GM12878 (cell line): ENCODE data around the gene AFAP1L2. TPM values are rescaled to one million over a fixed set of nuclear protein-coding genes. Genes with fewer than 3 reads are reported as not detected.

Experiments used
- ATAC-seq: fragments of 200-7000 bp; cut with Tn5 transposase; 3 replicates; pipeline ENCODE4 v1.9.1; 2020; ENCODE audit warnings: mild to moderate bottlenecking, moderate library complexity
- BruUV-seq: library from RNA; stranded (reverse); fragments of 400-500 nt; replicated peaks from 2 replicates; lab custom pipeline; 2021; lab: Mats Ljungman, UMichigan
- CTCF ChIA-PET: fragments of 300-600 bp; sonication (Branson Sonifier 250); formaldehyde crosslinking; extraction: SDS; loops from one replicate; lab custom pipeline; 2021; ENCODE audit warnings: inconsistent platforms; lab: Yijun Ruan, JAX
- POLR2A ChIA-PET: fragments of 350-600 bp; formaldehyde crosslinking; extraction: SDS; loops from one replicate; lab custom pipeline; 2021; ENCODE audit warnings: inconsistent platforms; lab: Charles Lee
- RAD21 ChIA-PET: fragments of 300-600 bp; sonication (Branson Sonifier 250); formaldehyde crosslinking; loops from one replicate; lab custom pipeline; 2023; ENCODE audit warnings: antibody characterized with exemption; ENCODE audit not compliant: unreplicated experiment; lab: Charles Lee
- SMC1A ChIA-PET: fragments of 300-600 bp; sonication (Branson Sonifier 250); formaldehyde crosslinking; loops from one replicate; lab custom pipeline; 2023; ENCODE audit not compliant: unreplicated experiment, uncharacterized antibody; lab: Charles Lee
- DNase-seq: peaks from one replicate; pipeline ENCODE4 v3.0.0-alpha.2; 2011; ENCODE audit warnings: low read depth, low spot score
- FAIRE-seq: peaks from 3 replicates; lab custom pipeline; 2011; peaks lifted over from hg19 to GRCh38; lab: Jason Lieb, UNC
- H2AFZ ChIP-seq: 2 replicates; pipeline ENCODE4 v1.6.0; 2011; ENCODE audit warnings: low read depth, low read length, control low read depth; ENCODE audit not compliant: control insufficient read depth
- H3K27ac ChIP-seq: 2 replicates; pipeline ENCODE4 v1.5.1; 2011; ENCODE audit warnings: control low read depth; ENCODE audit not compliant: control insufficient read depth, insufficient read depth
- H3K27me3 ChIP-seq, 2 experiments: replicated peaks in 1 of 2; 2 replicates each; pipeline versions ENCODE4 v1.6.0 to v1.6.1; 2011; ENCODE audit warnings: low read length in 1 of 2; ENCODE audit not compliant: control insufficient read depth in 2 of 2, insufficient read depth in 2 of 2
- H3K36me3 ChIP-seq, 2 experiments: 2 replicates each; pipeline ENCODE4 v1.5.1; 2011; ENCODE audit warnings: low read length in 1 of 2; ENCODE audit not compliant: control insufficient read depth in 2 of 2, insufficient read depth in 2 of 2
- H3K4me1 ChIP-seq: 2 replicates; pipeline ENCODE4 v1.6.1; 2011; ENCODE audit warnings: mild to moderate bottlenecking, low read length, moderate library complexity, mixed read lengths; ENCODE audit not compliant: control insufficient read depth, insufficient read depth
- H3K4me2 ChIP-seq: 2 replicates; pipeline ENCODE4 v1.6.0; 2011; ENCODE audit warnings: control low read depth; ENCODE audit not compliant: control insufficient read depth, insufficient read depth
- H3K4me3 ChIP-seq: fragments of 200-600 bp; sonication (generic); 2 replicates; pipeline ENCODE4 v1.5.1; 2016
- H3K79me2 ChIP-seq: 2 replicates; pipeline ENCODE4 v1.6.0; 2011; ENCODE audit warnings: low read length; ENCODE audit not compliant: control insufficient read depth, insufficient read depth
- H3K9ac ChIP-seq: 2 replicates; pipeline ENCODE4 v1.8.0; 2011; ENCODE audit warnings: low read length, control low read depth, mixed read lengths; ENCODE audit not compliant: control insufficient read depth, insufficient read depth
- H3K9me3 ChIP-seq: replicated peaks from 3 replicates; pipeline ENCODE4 v1.5.1; 2011; ENCODE audit warnings: mild to moderate bottlenecking, low read length; ENCODE audit not compliant: control insufficient read depth, insufficient read depth
- H4K20me1 ChIP-seq: 2 replicates; pipeline ENCODE4 v1.6.0; 2011; ENCODE audit not compliant: control insufficient read depth, insufficient read depth
- ASH2L ChIP-seq: fragments of 300-600, 200-600 bp; sonication (generic); IDR thresholded peaks from 2 replicates; pipeline ENCODE4 v1.6.1; 2017; ENCODE audit warnings: low read depth, mild to moderate bottlenecking, borderline replicate concordance
- BCL11A ChIP-seq: IDR thresholded peaks from 2 replicates; pipeline ENCODE4 v1.6.1; 2011; ENCODE audit warnings: low read depth, low read length
- CBX5 ChIP-seq: sonication (generic); IDR thresholded peaks from 2 replicates; pipeline ENCODE4 v1.6.1; 2016; ENCODE audit warnings: low read depth, moderate library complexity, mild to moderate bottlenecking, inconsistent platforms
- CHD1 ChIP-seq: IDR thresholded peaks from 2 replicates; pipeline ENCODE4 v1.6.1; 2012; ENCODE audit warnings: low read depth, low read length, improper control_type of control experiment
- HCFC1 ChIP-seq: fragments of 150-350 bp; IDR thresholded peaks from 2 replicates; pipeline ENCODE4 v1.6.1; 2014; ENCODE audit warnings: low read length
- IRF3 ChIP-seq: fragments of 450-650 bp; IDR thresholded peaks from 2 replicates; pipeline ENCODE4 v1.6.1; 2014; ENCODE audit warnings: mild to moderate bottlenecking
- NFYA ChIP-seq: IDR thresholded peaks from 2 replicates; pipeline ENCODE4 v1.6.1; 2011; ENCODE audit warnings: low read depth, mild to moderate bottlenecking, low read length, improper control_type of control experiment, borderline replicate concordance
- PAX8 ChIP-seq: fragments of 450-650 bp; IDR thresholded peaks from 2 replicates; pipeline ENCODE4 v1.6.1; 2017; ENCODE audit warnings: mild to moderate bottlenecking, moderate library complexity
- RCOR1 ChIP-seq: conservative IDR thresholded peaks from 2 replicates; pipeline ENCODE4 v1.6.1; 2012; ENCODE audit warnings: low read depth, low read length, improper control_type of control experiment
- RUNX3 ChIP-seq: IDR thresholded peaks from 2 replicates; pipeline ENCODE4 v1.6.1; 2012; ENCODE audit warnings: low read length, inconsistent platforms
- SMC3 ChIP-seq: IDR thresholded peaks from 2 replicates; pipeline ENCODE4 v1.6.1; 2011; ENCODE audit warnings: low read length, improper control_type of control experiment, borderline replicate concordance
- TCF3 ChIP-seq: IDR thresholded peaks from 2 replicates; pipeline ENCODE4 v1.6.1; 2012; ENCODE audit warnings: low read depth, mild to moderate bottlenecking, low read length, borderline replicate concordance; ENCODE audit not compliant: insufficient read depth
- whole genome bisulfite sequencing: methylation state at CpG from one replicate; pipeline ENCODE4 v1.1.6; 2016; ENCODE audit warnings: low lambda C conversion rate; ENCODE audit not compliant: insufficient replicate concordance, insufficient coverage; ENCODE audit errors: missing lambda C conversion rate; 5-methylcytosine and 5-hydroxymethylcytosine counted together
- in situ Hi-C: fragments of 300-500 bp; cut with MboI; formaldehyde crosslinking; loops from 9 replicates; pipeline ENCODE4 v1.14.3; 2018; ENCODE audit warnings: mixed read lengths
- intact Hi-C: fragments of 100-400 bp; cut with micrococcal nuclease; formaldehyde crosslinking; loops from one replicate; pipeline ENCODE4 v1.14.2; 2022; ENCODE audit not compliant: unreplicated experiment
- polyA plus RNA-seq, 11 experiments: library from polyadenylated mRNA; depleted of rRNA in 4 of 11; unstranded in 6 of 11; stranded (reverse) in 5 of 11; fragments of >200 nt; fragmentation: Nextera tagmentation in 4 of 11; fragmentation: Illumina TruSeq in 1 of 11; extraction: Ambion mirVana in 4 of 11; extraction: Trizol in 1 of 11; gene quantifications; 1 replicate in 1 of 11; 2 replicates in 10 of 11; pipeline versions ENCODE4 v1.2.1 to v1.2.3, GENCODE V29; 2011 to 2016; ENCODE audit warnings: inconsistent platforms in 2 of 11, missing spikeins in 2 of 11, low read depth in 1 of 11
- total RNA-seq, 4 experiments: library from RNA; depleted of rRNA in 3 of 4; stranded (reverse); fragments of >200 nt in 3 of 4; fragmentation: Illumina TruSeq in 1 of 4; extraction: Trizol in 1 of 4; gene quantifications; 2 replicates each; pipeline versions ENCODE4 v1.2.1 to v1.2.3, GENCODE V29; 2013 to 2021

Gene AFAP1L2
- total and polyA plus RNA-seq, 10 of the 15 experiments (the other 5 are each of a cell fraction or from before 2014, with no cell fraction given), result 0.03 to 4.0 (median 0.34) TPM

- WGBS, result 70% methylated on average over 4 of the region's 4 CpGs
- Histone ChIP-seq H3K79me2 (no peaks in the 10 kb centered on the region), H2AFZ (no peak overlapping the region), H3K36me3 (no peaks in the 10 kb centered on the region), H3K27ac (no peak overlapping the region), H3K4me3 (no peak overlapping the region), H3K4me1 (peaks cover 10% of the 10 kb centered on the region), H3K27me3 (no peaks in the 10 kb centered on the region), H3K9me3 (no peaks in the 10 kb centered on the region), H4K20me1 (no peaks in the 10 kb centered on the region), H3K9ac (no peak overlapping the region), H3K4me2 (no peak overlapping the region)
- no peak for DNase-seq
- intact Hi-C loops (no loop called here), in situ Hi-C loops (no loop called here)
- ChIA-PET RAD21 (interaction anchor here (0.7 kb wide), 1 partner anchor 25 kb away, joined by 3 read pairs; no protein-coding TSS in a partner anchor), POLR2A (no interaction called here), SMC1A (no interaction called here), CTCF (no interaction called here)
- no peak for TF ChIP-seq CHD1
- no peak for TF ChIP-seq CBX5
- TF ChIP-seq RCOR1, result no peak
- no peak for TF ChIP-seq PAX8
- TF ChIP-seq TCF3, result no peak
- no peak for TF ChIP-seq NFYA
- no peak for TF ChIP-seq BCL11A
- TF ChIP-seq SMC3, result no peak
- TF ChIP-seq ASH2L, result no peak
- no peak for TF ChIP-seq RUNX3
- TF ChIP-seq HCFC1, result no peak
- TF ChIP-seq IRF3, result no peak
- FAIRE-seq, result no peak
- BruUV-seq, result no TSS peak
- no peak for ATAC-seq
Measured at GRCh38 chr10:114363745-114364454, 40.4 kb downstream of the AFAP1L2 start.
